Tibial artery (tissue), 4 donors: Measurements from ENCODE around the gene SHC4.

Experiments
- DNase-seq, 2 donors: peaks; one replicate each; pipeline ENCODE4 v3.0.0-alpha.2; 2019
- H3K27ac ChIP-seq, 2 donors: fragments of 200-600 bp; sonication (generic) in 1 of 2; 1 replicate in 1 of 2; 2 replicates in 1 of 2; pipeline ENCODE4 v1.5.1; 2018 to 2019; ENCODE audit warnings: mild to moderate bottlenecking in 1 of 2
- H3K27me3 ChIP-seq, 2 donors: fragments of 200-600 bp; sonication (generic) in 1 of 2; one replicate each; pipeline versions ENCODE4 v1.5.1 to v1.6.0; 2016 to 2019
- H3K36me3 ChIP-seq, 3 donors: fragments of 200-600 bp; sonication (generic) in 2 of 3; one replicate each; pipeline ENCODE4 v1.5.1; 2016 to 2019; ENCODE audit warnings: mild to moderate bottlenecking in 2 of 3
- H3K4me1 ChIP-seq, 4 donors: fragments of 200-600 bp; sonication (generic) in 2 of 4; 1 replicate in 3 of 4; 2 replicates in 1 of 4; pipeline ENCODE4 v1.5.1; 2016 to 2019
- H3K4me3 ChIP-seq, 2 donors: fragments of 200-600 bp; sonication (generic) in 1 of 2; 1 replicate in 1 of 2; 2 replicates in 1 of 2; pipeline ENCODE4 v1.5.1; 2018 to 2019; ENCODE audit warnings: mild to moderate bottlenecking in 2 of 2
- H3K9me3 ChIP-seq, 3 donors: fragments of 200-600 bp; sonication (generic) in 1 of 3; one replicate each; pipeline ENCODE4 v1.5.1; 2016 to 2019
- intact Hi-C: fragments of 100-400 bp; cut with DNase I; formaldehyde crosslinking; loops from one replicate; pipeline ENCODE4 v1.15.0; 2023; ENCODE audit warnings: low total_unique reads
- TF ChIP-seq, protein P1 (sequence below), 2 experiments: fragments of 200-600 bp in 1 of 2; fragments of 450-650 bp in 1 of 2; IDR thresholded peaks; one replicate each; pipeline ENCODE4 v1.5.1; 2017 to 2019; ENCODE audit warnings: antibody characterized with exemption in 2 of 2, mild to moderate bottlenecking in 1 of 2, moderate library complexity in 1 of 2

SHC4 gene

DNA sequence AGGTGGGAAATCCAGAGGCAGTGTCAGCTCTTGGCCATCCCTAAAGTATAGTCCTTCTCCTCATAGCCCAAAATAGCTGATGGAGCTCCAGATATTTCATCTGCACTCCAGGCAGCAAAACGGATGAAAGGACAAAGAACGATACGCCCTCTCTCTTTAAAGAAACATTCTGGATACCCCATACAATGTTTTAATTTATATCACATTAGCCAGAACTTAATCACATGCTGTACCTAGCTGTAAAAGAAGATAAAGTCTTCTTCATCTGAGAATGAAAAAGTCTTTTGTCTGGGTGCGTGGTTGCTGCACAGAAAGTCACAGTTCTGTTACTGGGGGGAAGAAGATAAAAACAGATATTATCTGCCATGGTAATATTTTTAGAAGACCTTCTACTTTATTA, 4.3 kb upstream of the SHC4 start:
- intact Hi-C loops: loop anchor here (10.0 kb wide), 1 partner anchor 77 kb away; the partner anchor contains the start of gene SECISBP2L
- no peaks in the 10 kb centered on the region for H3K27me3 ChIP-seq
- DNase-seq: no peak

DNA sequence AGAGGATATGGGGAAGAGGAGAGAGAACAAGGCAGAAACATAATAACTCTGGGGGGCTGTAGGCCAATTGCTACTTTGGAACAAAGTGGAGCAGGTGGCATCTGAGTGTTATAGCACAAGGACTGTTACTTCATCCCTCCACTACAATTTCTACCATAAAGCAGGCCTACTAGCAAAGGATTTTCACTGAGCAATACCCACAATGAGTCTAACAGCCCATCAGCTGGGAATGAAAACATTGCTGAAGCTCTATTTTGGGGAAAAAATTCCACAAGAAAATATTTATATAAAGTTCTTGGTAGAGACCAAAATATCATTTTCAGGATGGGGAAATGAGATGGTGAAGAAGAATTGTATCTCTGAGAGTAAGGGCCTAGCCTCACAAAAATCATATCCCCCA, 3.6 kb upstream of the SHC4 start:
- H3K9me3 ChIP-seq: no peaks in the 10 kb centered on the region
- H3K36me3 ChIP-seq: no peaks in the 10 kb centered on the region
- intact Hi-C loops: loop anchor here (10.0 kb wide), 1 partner anchor 77 kb away; the partner anchor contains the start of gene SECISBP2L
- peak overlapping the region; percentile 59 to 69 for H3K27ac ChIP-seq
- H3K4me1 ChIP-seq: peaks cover 0 to 58% (median 39%) of the 10 kb centered on the region in 4 donors
- DNase-seq: no peak
- no peaks in the 10 kb centered on the region for H3K27me3 ChIP-seq
- TF ChIP-seq, protein P1, sequence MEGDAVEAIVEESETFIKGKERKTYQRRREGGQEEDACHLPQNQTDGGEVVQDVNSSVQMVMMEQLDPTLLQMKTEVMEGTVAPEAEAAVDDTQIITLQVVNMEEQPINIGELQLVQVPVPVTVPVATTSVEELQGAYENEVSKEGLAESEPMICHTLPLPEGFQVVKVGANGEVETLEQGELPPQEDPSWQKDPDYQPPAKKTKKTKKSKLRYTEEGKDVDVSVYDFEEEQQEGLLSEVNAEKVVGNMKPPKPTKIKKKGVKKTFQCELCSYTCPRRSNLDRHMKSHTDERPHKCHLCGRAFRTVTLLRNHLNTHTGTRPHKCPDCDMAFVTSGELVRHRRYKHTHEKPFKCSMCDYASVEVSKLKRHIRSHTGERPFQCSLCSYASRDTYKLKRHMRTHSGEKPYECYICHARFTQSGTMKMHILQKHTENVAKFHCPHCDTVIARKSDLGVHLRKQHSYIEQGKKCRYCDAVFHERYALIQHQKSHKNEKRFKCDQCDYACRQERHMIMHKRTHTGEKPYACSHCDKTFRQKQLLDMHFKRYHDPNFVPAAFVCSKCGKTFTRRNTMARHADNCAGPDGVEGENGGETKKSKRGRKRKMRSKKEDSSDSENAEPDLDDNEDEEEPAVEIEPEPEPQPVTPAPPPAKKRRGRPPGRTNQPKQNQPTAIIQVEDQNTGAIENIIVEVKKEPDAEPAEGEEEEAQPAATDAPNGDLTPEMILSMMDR (IDR thresholded peaks at IDR 0.05): no peak
- no peak overlapping the region for H3K4me3 ChIP-seq

More for the DNA sequence above, 4.3 kb upstream of the SHC4 start:
- TF ChIP-seq, protein P1 (IDR thresholded peaks at IDR 0.05): no peak
- H3K9me3 ChIP-seq: no peaks in the 10 kb centered on the region
- H3K4me3 ChIP-seq: no peak overlapping the region
- H3K4me1 ChIP-seq: peaks cover 0 to 53% (median 33%) of the 10 kb centered on the region in 4 donors
- no peaks in the 10 kb centered on the region for H3K36me3 ChIP-seq
- peak overlapping the region; percentile 59 to 69 for H3K27ac ChIP-seq

DNA sequence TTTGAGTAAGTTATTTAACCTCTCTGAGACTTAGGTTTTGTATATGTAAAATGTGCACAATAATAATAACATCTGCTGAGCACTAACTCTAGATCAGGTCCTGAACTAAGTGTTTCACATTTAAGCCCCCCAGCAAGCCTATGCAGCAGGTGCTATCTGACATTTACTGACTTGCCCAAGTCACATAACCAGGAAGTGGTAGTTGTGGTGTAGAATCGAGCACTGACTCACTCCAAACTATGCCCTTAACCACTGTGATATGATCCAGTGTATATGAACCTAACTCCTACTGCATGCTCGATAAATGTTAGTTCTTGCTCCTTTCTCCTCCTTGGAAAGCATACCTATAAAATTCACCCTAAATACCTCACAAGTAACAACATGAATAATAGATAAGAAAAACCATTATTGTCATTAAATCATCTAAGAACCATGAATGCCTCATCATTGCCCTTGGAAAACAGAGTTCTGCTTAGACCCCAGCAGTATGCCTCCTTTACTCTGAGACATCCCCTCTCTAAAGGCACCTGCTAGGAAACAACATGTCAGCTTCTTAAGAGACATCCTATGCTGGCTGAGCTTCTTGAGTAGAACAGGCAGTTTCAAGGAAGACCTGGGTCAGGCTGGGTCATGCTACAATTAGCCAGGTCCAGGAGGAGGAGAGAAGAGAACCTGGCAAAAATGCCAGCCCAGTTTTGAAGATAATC, 3.0 kb upstream of the SHC4 start:
- H3K4me1 ChIP-seq: peaks cover 0 to 64% (median 43%) of the 10 kb centered on the region in 4 donors
- intact Hi-C loops: loop anchor here (10.0 kb wide), 1 partner anchor 78 kb away; the partner anchor contains the start of gene SECISBP2L
- no peaks in the 10 kb centered on the region for H3K36me3 ChIP-seq
- TF ChIP-seq, protein P1 (IDR thresholded peaks at IDR 0.05): no peak
- H3K9me3 ChIP-seq: no peaks in the 10 kb centered on the region
- peak overlapping the region; percentile 59 to 69 for H3K27ac ChIP-seq
- no peak for DNase-seq
- no peak overlapping the region for H3K4me3 ChIP-seq
- H3K27me3 ChIP-seq: no peaks in the 10 kb centered on the region

DNA sequence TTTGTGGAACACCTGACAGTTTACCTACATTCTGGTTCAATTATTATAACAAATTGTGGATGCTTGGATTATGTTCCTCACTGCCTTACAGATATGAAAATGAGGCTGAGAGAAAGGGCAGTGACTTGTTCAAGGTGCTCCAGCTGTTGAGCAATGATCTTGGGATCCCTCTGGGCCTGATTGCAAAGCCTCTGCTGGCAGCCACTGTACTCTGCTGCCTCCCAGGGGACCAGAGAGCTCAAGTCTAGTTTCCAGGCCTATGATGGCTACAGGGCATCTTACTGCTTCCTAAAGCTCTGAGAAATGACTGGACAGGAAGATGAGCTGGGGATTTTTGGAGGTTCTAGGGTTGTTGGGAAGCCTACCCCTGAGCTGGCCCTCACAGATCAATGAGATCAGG, 2.3 kb upstream of the SHC4 start:
- no peak overlapping the region for H3K4me3 ChIP-seq
- no peaks in the 10 kb centered on the region for H3K9me3 ChIP-seq
- TF ChIP-seq, protein P1 (IDR thresholded peaks at IDR 0.05): peak in 1 of 2 experiments; percentile 12
- H3K27me3 ChIP-seq: no peaks in the 10 kb centered on the region
- peak overlapping the region; percentile 59 to 69 for H3K27ac ChIP-seq
- intact Hi-C loops: loop anchor here (10.0 kb wide), 1 partner anchor 79 kb away; the partner anchor contains the start of gene SECISBP2L
- DNase-seq: peak in 1 of 2 donors; percentile 84
- peaks cover 0 to 68% (median 46%) of the 10 kb centered on the region in 4 donors for H3K4me1 ChIP-seq
- no peaks in the 10 kb centered on the region for H3K36me3 ChIP-seq

DNA sequence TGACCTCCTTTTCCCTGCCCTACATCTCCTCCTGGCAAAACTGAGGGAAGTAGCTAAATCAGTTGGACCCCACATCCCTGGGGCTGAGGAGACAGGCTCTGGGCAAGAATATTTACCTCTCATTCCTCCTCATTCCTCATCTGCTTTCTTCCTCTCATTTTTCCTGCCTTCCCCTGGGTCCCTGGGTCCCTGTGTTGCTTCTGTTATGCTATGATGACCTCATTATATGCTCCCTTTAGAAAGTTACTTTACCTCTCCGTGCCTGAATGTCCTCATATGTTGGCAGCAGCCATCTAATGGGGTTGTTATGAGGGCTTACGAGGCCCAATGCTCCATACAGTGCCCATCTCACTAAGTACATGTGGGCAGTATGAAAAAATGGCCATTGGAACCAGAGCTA, 1.2 kb upstream of the SHC4 start:
- peaks cover 0 to 68% (median 46%) of the 10 kb centered on the region in 4 donors for H3K4me1 ChIP-seq
- intact Hi-C loops: loop anchor here (5.0 to 10.0 kb wide), 2 partner anchors 80 to 88 kb away; partner anchors contain the start of genes EID1 and SECISBP2L
- DNase-seq: no peak
- TF ChIP-seq, protein P1 (IDR thresholded peaks at IDR 0.05): no peak
- no peaks in the 10 kb centered on the region for H3K9me3 ChIP-seq
- peak overlapping the region; percentile 2 to 69 for H3K27ac ChIP-seq
- no peaks in the 10 kb centered on the region for H3K36me3 ChIP-seq
- no peak overlapping the region for H3K4me3 ChIP-seq
- H3K27me3 ChIP-seq: no peaks in the 10 kb centered on the region
